ENCODE data around the gene BAZ2B. TPM values are rescaled to one million over a fixed set of nuclear protein-coding genes. Genes with fewer than 3 reads are reported as not detected.
A peak's percentile ranks its signal among the peaks of the same experiment; 100 is the strongest.

BAZ2B gene
- total and polyA plus RNA-seq, 9 of the 15 experiments (the other 6 are each of a cell fraction or from before 2014, with no cell fraction given), result 7.5 to 38.6 (median 19.8) TPM

- H3K4me1 ChIP-seq (replicated peaks in 1 of 2; ENCODE audit: control insufficient read depth in 2 of 2, insufficient read depth in 2 of 2, low read length in 2 of 2), result peaks cover 0 to 7% of the 10 kb centered on the region in 2 experiments; a peak in 2 of 5 replicates
- FAIRE-seq (peak; percentile 95), ATAC-seq (peak; percentile 98), DNase-seq (ENCODE audit: extremely low read depth in 1 of 4, low spot score in 3 of 4) (peak; percentile 58 to 87 (median 67))
- no peak overlapping the region for H3K4me2 ChIP-seq (ENCODE audit: insufficient read depth, low read length)
- H3K9me1 ChIP-seq (ENCODE audit: control insufficient read depth, insufficient read depth, low read length), result no peaks in the 10 kb centered on the region
- no peaks in the 10 kb centered on the region for H4K20me1 ChIP-seq (replicated peaks; ENCODE audit: control insufficient read depth, insufficient read depth, low read length)
- H3K4me3 ChIP-seq, result no peak overlapping the region
- H3K9ac ChIP-seq (ENCODE audit: insufficient read depth in 1 of 2, low read depth in 2 of 2, low read length in 2 of 2), result no peak overlapping the region
- no peaks in the 10 kb centered on the region for H3K9me3 ChIP-seq (replicated peaks; ENCODE audit: control insufficient read depth, insufficient read depth, low read depth, low read length)
- POLR2A ChIA-PET, result interaction anchor here (1.3 kb wide), 1 partner anchor 21 kb away, joined by 3 read pairs; no protein-coding TSS in a partner anchor
- H2AFZ ChIP-seq (ENCODE audit: low read depth, low read length), result peak overlapping the region; percentile 1; the same call in 1 of the 2 replicates
- CTCF ChIA-PET (ENCODE audit: low intra/inter-chr PET ratio), result no interaction called here
- no peaks in the 10 kb centered on the region for H3K36me3 ChIP-seq (ENCODE audit: control insufficient read depth, insufficient read depth, low read length)
- no peaks in the 10 kb centered on the region for H3K27me3 ChIP-seq (ENCODE audit: control insufficient read depth in 2 of 2, insufficient read depth in 2 of 2, low read length in 2 of 2)
- intact Hi-C loops (cut with micrococcal nuclease) (loop anchor here (5.0 kb wide), 1 partner anchor 115 kb away; no protein-coding TSS in a partner anchor), in situ Hi-C loops (cut with MboI) (no loop called here)
- no TSS peak for BruUV-seq (replicated peaks)
- no peaks in the 10 kb centered on the region for H3K79me2 ChIP-seq (ENCODE audit: control insufficient read depth, insufficient read depth, low read length)
- H3K27ac ChIP-seq (ENCODE audit: extremely low read depth, low read depth, low read length), result peak overlapping the region; percentile 48; the same call in 2 of the 3 replicates
- TF ChIP-seq PHB (CRISPR knock-in tag; IDR thresholded peaks at IDR 0.05) (no peak), ZKSCAN3 (CRISPR knock-in tag; IDR thresholded peaks at IDR 0.05) (no peak), ARID3A (IDR thresholded peaks at IDR 0.05; ENCODE audit: borderline replicate concordance, low read depth, low read length) (peak; percentile 46; the same call in 1 of the 2 replicates), ZBTB43 (CRISPR knock-in tag; IDR thresholded peaks at IDR 0.05) (no peak), HOMEZ (CRISPR knock-in tag; IDR thresholded peaks at IDR 0.05) (no peak), PRDM10 (IDR thresholded peaks at IDR 0.05; ENCODE audit: partially characterized antibody) (no peak), PCBP1 (IDR thresholded peaks at IDR 0.05; ENCODE audit: low read depth, low read length, poor library complexity, severe bottlenecking) (no peak), RBM14 (IDR thresholded peaks at IDR 0.05; ENCODE audit: borderline replicate concordance, insufficient read depth, low read depth, low read length) (no peak), TBP (optimal IDR thresholded peaks at IDR 0.05; ENCODE audit: low read depth, low read length) (peak; percentile 15), BHLHE40 (IDR thresholded peaks at IDR 0.05; ENCODE audit: low read length) (no peak), SREBF1 (IDR thresholded peaks at IDR 0.05; ENCODE audit: borderline replicate concordance, low read depth, low read length) (no peak), TBL1XR1 (IDR thresholded peaks at IDR 0.05; ENCODE audit: low read length in 2 of 2) (peak in 1 of 2 experiments; percentile 82; a peak in 2 of 4 replicates), MEIS2 (IDR thresholded peaks at IDR 0.05; ENCODE audit: partially characterized antibody) (peak; percentile 61), KDM5B (IDR thresholded peaks at IDR 0.05; ENCODE audit: insufficient replicate concordance, low read depth, low read length) (no peak)
These were observed 119.1 kb downstream of the BAZ2B start for GRCh38 chr2:159497256-159497655.

Data from K562 (cell line).